ENCODE measurements around the gene RIMS4. TPM values are rescaled to one million over a fixed set of nuclear protein-coding genes. Genes with fewer than 3 reads are reported as not detected.
A peak's percentile ranks its signal among the peaks of the same experiment; 100 is the strongest.
"Not testable (repeated sequence)": the region's sequence is repeated elsewhere in the genome, so short reads cannot be mapped to it uniquely, and the experiment has no call there.

Gene RIMS4
- total RNA-seq, 2 experiments from 2014 or later, result not detected

DNA sequence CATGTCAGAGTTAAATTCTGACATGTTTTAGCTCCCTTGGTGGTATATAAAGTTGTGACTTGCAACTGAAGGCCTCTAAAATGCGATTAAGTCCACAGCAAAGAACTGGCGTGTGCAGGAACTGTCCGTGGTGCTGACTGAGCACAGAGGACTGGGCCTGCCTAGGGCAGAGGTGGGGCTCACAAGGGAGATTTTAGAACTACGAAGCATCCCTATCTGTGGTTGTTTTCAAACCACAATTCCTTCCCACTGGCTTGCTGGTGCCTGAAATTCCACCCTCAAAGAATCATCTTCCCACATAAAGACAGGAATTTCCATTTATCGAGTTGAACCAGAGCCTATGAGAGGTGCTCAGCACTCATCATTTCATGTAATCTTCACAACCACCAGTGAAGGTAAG lies 30.1 kb downstream of the RIMS4 start:
- H3K4me1 Mint-ChIP-seq, result no peaks in the 10 kb centered on the region

DNA sequence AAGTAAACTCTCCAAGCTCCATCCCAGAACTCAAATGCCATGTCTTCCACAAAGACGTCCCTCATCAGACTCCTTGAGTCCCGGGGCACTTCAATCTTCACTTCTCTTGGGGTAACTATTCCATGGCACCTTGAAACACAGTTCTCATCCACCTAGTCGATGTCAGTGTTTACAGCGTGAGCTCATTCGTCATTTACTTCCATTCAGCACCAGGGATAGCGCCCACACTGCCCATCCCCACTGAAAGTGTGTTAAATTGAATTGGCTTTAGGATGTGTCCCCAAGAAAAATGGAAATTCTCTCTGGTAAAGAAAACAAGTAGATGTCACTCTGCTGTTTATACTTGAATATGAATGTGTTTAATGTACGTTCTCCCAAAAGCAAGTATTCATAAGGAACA lies 33.4 kb downstream of the RIMS4 start:
- ChIA-PET POLR2A (no interaction called here), CTCF (interaction anchor here (1.4 kb wide), 1 partner anchor 10 kb away, joined by 3 read pairs; no protein-coding TSS in a partner anchor)
- DNase-seq, result peak; percentile 28
- Mint-ChIP-seq H3K9me3 (no peaks in the 10 kb centered on the region), H3K4me3 (no peak overlapping the region), H3K27ac (no peak overlapping the region), H3K36me3 (ENCODE audit: low read depth) (no peaks in the 10 kb centered on the region), H3K4me1 (no peaks in the 10 kb centered on the region), H3K27me3 (peaks cover 5% of the 10 kb centered on the region)

More for the DNA sequence above, 30.1 kb downstream of the RIMS4 start:
- H3K4me3 Mint-ChIP-seq, result no peak overlapping the region
- CTCF ChIA-PET, result no interaction called here
- no peak overlapping the region for H3K27ac Mint-ChIP-seq
- DNase-seq, result peak; percentile 65
- H3K27me3 Mint-ChIP-seq, result peaks cover 5% of the 10 kb centered on the region
- H3K36me3 Mint-ChIP-seq (ENCODE audit: low read depth), result no peaks in the 10 kb centered on the region
- POLR2A ChIA-PET, result no interaction called here
- H3K9me3 Mint-ChIP-seq, result no peaks in the 10 kb centered on the region

DNA sequence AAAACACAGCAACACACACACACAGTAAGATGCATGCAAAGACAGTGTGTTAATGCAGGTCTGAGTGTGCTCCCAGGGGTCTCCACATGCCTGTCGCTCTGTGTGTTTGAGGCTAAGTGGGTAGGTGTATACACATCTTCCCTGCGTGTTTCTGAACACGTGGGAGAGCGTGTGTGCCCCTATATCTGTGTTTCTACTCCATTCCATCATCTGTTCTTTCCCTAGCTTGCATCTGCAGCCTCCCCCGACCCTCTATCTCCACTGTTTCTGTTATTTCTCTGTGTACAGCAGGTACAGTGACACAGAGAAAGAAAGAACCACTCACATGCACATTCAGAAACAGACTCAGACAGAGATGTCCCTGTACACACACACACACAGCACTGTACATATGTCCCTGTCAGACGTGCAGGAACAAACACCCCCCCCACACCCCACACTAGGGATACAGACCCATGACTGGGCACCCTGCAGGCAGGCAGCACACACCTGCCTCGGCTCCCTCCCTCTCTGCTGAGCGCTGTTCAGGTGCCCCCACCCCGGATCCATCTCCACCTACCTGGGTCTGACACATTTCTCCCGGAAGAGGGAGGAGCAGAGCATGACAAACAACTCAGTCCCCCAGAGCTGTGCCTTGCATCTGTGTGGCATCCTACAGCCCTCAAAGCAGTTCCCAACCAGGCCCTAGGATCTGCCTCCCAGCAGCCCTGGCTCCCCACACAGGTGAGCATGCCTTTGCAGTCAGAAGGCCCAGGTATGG lies 37.1 kb downstream of the RIMS4 start:
- Mint-ChIP-seq H3K27me3 (peaks cover 5% of the 10 kb centered on the region), H3K27ac (no peak overlapping the region), H3K9me3 (no peaks in the 10 kb centered on the region), H3K4me1 (no peaks in the 10 kb centered on the region), H3K4me3 (no peak overlapping the region), H3K36me3 (ENCODE audit: low read depth) (no peaks in the 10 kb centered on the region)
- ChIA-PET CTCF (interaction anchor here (0.6 kb wide), 1 partner anchor 13 kb away, joined by 3 read pairs; no protein-coding TSS in a partner anchor), POLR2A (no interaction called here)
- DNase-seq, result no peak

DNA sequence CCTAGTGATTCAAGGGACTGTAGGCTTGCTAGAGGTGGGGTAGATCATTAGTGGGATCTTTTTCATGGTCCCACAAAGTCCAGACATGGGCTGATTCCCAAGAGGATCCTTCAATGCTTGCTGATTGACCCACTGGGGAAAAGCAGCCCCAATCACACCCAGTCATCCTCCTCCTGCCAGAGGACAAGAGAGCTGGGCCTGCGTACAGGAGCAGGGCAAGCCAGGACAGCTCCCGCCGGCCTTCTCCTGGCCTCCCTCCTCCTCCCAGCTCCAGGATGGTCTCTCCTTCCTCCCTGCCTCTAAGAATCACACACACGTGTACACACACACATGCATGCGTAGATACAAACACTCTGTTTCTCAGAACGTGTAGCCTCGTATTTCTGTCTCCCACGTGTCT lies 37.7 kb downstream of the RIMS4 start:
- ChIA-PET POLR2A (no interaction called here), CTCF (interaction anchor here (0.6 kb wide), 1 partner anchor 12 kb away, joined by 3 read pairs; no protein-coding TSS in a partner anchor)
- Mint-ChIP-seq H3K27me3 (peaks cover 5% of the 10 kb centered on the region), H3K4me3 (no peak overlapping the region), H3K9me3 (no peaks in the 10 kb centered on the region), H3K27ac (no peak overlapping the region), H3K4me1 (no peaks in the 10 kb centered on the region), H3K36me3 (ENCODE audit: low read depth) (no peaks in the 10 kb centered on the region)
- no peak for DNase-seq

- no peaks in the 10 kb centered on the region for H3K4me1 Mint-ChIP-seq
- no peaks in the 10 kb centered on the region for H3K36me3 Mint-ChIP-seq (ENCODE audit: low read depth)
- no peak for DNase-seq
- no peaks in the 10 kb centered on the region for H3K9me3 Mint-ChIP-seq
- no peak overlapping the region for H3K4me3 Mint-ChIP-seq
- CTCF ChIA-PET, result no interaction called here
- peaks cover 5% of the 10 kb centered on the region for H3K27me3 Mint-ChIP-seq
- POLR2A ChIA-PET, result no interaction called here
- H3K27ac Mint-ChIP-seq, result no peak overlapping the region
These were observed 39.2 kb downstream of the RIMS4 start for GRCh38 chr20:44771172-44771535.

GRCh38 chr20:44770484-44771171 lies 39.7 kb downstream of the RIMS4 start:
- ChIA-PET POLR2A (no interaction called here), CTCF (no interaction called here)
- no peaks in the 10 kb centered on the region for H3K9me3 Mint-ChIP-seq
- H3K36me3 Mint-ChIP-seq (ENCODE audit: low read depth), result no peaks in the 10 kb centered on the region
- no peak overlapping the region for H3K27ac Mint-ChIP-seq
- no peaks in the 10 kb centered on the region for H3K4me1 Mint-ChIP-seq
- H3K27me3 Mint-ChIP-seq, result peaks cover 5% of the 10 kb centered on the region
- no peak overlapping the region for H3K4me3 Mint-ChIP-seq
- no peak for DNase-seq

DNA sequence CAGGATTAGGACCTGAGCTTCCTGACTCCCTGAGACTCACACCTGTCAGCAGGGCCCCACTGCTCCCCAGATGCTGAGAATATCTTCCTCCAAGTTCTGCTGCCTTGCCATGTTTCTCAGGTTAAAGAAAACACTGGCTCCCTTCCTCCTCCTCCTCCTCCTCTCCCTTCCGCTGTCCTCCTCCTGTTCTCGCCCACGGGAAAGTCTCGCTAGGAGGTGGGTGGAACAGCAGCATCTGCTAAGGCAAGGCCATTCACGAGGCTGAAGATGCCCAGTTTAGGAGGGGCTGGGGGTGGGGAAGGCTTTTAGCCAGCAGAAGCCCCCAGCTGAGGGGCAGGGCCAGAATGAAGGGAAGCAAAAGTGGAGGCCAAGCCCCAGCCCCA lies 40.9 kb downstream of the RIMS4 start:
- no peak for DNase-seq
- Mint-ChIP-seq H3K4me1 (no peaks in the 10 kb centered on the region), H3K36me3 (ENCODE audit: low read depth) (no peaks in the 10 kb centered on the region), H3K4me3 (no peak overlapping the region), H3K27ac (no peak overlapping the region), H3K9me3 (no peaks in the 10 kb centered on the region), H3K27me3 (peaks cover 5% of the 10 kb centered on the region)
- POLR2A ChIA-PET, result no interaction called here
- CTCF ChIA-PET, result no interaction called here

DNA sequence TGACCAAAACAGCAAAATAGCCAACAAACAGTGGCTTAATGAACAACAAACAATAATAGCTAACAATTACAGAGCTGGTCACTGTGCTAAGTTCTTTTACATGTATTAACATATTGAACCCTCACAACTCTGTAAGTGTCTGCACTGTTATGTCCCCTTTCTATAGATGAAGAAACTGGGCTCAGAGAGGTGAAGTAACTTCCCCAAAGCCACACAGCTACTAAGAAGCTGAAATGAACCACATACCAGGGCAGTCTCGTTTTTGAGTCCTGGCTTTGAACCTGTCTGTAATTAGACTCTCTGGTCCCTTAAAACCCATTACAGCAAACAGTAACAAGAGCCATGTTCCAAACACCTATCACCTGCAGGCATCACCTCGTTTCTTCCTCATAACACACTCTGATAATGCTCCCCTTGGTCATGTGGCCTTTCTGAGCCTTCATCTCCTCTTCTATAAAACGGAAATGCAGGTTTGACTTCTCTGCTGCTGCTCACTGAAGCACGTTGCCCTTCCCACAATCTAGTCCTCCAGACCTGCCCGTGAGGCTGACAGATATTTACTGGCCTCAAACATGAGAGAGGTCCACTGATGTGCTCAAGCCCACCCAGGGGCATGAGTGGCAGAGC lies 41.4 kb downstream of the RIMS4 start:
- H3K36me3 Mint-ChIP-seq (ENCODE audit: low read depth), result no peaks in the 10 kb centered on the region

GRCh38 chr20:44768256-44768655 lies 42.1 kb downstream of the RIMS4 start:
- POLR2A ChIA-PET, result no interaction called here
- CTCF ChIA-PET, result interaction anchor here (0.6 to 2.0 kb wide), 2 partner anchors 21 to 538 kb away, joined by 3 to 6 read pairs; no protein-coding TSS in a partner anchor
- no peak overlapping the region for H3K4me3 Mint-ChIP-seq
- H3K4me1 Mint-ChIP-seq, result no peaks in the 10 kb centered on the region
- no peak overlapping the region for H3K27ac Mint-ChIP-seq
- H3K27me3 Mint-ChIP-seq, result peaks cover 5% of the 10 kb centered on the region
- no peaks in the 10 kb centered on the region for H3K9me3 Mint-ChIP-seq
- no peaks in the 10 kb centered on the region for H3K36me3 Mint-ChIP-seq (ENCODE audit: low read depth)
- no peak for DNase-seq

More for the DNA sequence above, 41.4 kb downstream of the RIMS4 start:
- no peaks in the 10 kb centered on the region for H3K9me3 Mint-ChIP-seq
- POLR2A ChIA-PET, result no interaction called here
- CTCF ChIA-PET, result interaction anchor here (0.6 kb wide), 1 partner anchor 539 kb away, joined by 3 read pairs; no protein-coding TSS in a partner anchor
- peaks cover 5% of the 10 kb centered on the region for H3K27me3 Mint-ChIP-seq
- DNase-seq, result no peak
- H3K4me1 Mint-ChIP-seq, result no peaks in the 10 kb centered on the region
- H3K27ac Mint-ChIP-seq, result no peak overlapping the region
- no peak overlapping the region for H3K4me3 Mint-ChIP-seq

- Mint-ChIP-seq H3K27me3 (no peaks in the 10 kb centered on the region), H3K9me3 (no peaks in the 10 kb centered on the region), H3K36me3 (ENCODE audit: low read depth) (no peaks in the 10 kb centered on the region), H3K4me1 (no peaks in the 10 kb centered on the region), H3K27ac (no peak overlapping the region), H3K4me3 (no peak overlapping the region)
- CTCF ChIA-PET, result interaction anchor here (0.6 kb wide), 1 partner anchor 392 kb away, joined by 3 read pairs; no protein-coding TSS in a partner anchor
- no peak for DNase-seq
- POLR2A ChIA-PET, result no interaction called here
These were observed 44.5 kb downstream of the RIMS4 start for GRCh38 chr20:44765701-44766347.

GRCh38 chr20:44765091-44765490 lies 45.3 kb downstream of the RIMS4 start:
- CTCF ChIA-PET, result no interaction called here
- POLR2A ChIA-PET, result no interaction called here
- no peak for DNase-seq
- Mint-ChIP-seq H3K9me3 (no peaks in the 10 kb centered on the region), H3K36me3 (ENCODE audit: low read depth) (no peaks in the 10 kb centered on the region), H3K27ac (no peak overlapping the region), H3K27me3 (peaks cover 3% of the 10 kb centered on the region), H3K4me3 (no peak overlapping the region), H3K4me1 (no peaks in the 10 kb centered on the region)

- DNase-seq; H3K9me3 Mint-ChIP-seq; H3K4me3 Mint-ChIP-seq; H3K27me3 Mint-ChIP-seq; H3K27ac Mint-ChIP-seq; H3K4me1 Mint-ChIP-seq; H3K36me3 Mint-ChIP-seq (ENCODE audit: low read depth); POLR2A ChIA-PET: not testable (repeated sequence)
- CTCF ChIA-PET, result interaction anchor here (1.0 kb wide), 1 partner anchor 11 kb away, joined by 3 read pairs; no protein-coding TSS in a partner anchor
These were observed 46.5 kb downstream of the RIMS4 start for GRCh38 chr20:44763798-44764197.

Measured in activated CD4-positive, alpha-beta T cell treated with anti-CD3 and anti-CD28 coated beads, Interleukin-2, amount 10 ng/mL, durations not matched to agents 7 days and 5 days (primary cell).